Measurements from ENCODE around the gene PARD6G.

DNA sequence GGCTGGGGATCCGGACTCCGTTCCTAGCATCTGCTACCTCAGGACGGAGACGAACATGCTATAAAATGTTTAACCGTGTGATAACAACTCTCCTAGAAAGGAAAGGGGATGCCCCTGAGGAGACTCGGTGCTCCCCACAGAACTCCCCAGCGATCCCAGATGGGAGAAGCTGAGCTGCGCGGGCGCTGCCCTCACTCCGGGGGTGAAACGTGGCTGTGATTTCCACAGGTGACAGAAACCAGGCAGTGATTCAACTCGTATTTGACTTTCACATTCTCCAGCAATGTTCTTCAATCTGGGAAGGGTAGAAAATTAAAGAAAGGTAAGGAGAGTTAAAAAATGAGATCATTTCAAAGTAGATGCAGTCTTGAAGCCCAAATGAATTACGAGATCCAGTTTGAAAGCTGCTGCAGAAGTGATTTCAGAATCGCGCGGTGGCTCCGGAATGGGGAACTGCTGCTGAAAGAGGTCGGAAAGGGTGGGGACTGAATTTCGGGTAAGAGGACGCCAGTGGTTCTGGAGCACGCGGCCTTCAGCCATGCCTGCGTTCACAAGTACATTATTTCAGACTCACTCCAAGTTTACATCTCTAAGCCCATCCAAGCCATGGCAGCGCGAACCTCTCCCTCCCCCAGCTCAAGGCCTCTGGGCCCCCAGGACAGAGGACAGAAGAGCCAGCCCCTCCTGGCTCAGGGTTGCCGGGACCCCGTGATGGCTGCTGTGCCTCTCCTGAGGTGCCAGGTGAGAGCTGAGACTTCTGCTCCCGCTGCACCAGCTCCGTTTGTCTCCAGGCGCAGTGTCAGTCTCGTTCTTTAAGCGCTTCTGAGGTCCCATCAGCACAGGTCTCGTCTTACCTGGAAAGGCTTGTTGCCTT lies 98.8 kb downstream of the PARD6G start:
- TF ChIP-seq, protein P1, sequence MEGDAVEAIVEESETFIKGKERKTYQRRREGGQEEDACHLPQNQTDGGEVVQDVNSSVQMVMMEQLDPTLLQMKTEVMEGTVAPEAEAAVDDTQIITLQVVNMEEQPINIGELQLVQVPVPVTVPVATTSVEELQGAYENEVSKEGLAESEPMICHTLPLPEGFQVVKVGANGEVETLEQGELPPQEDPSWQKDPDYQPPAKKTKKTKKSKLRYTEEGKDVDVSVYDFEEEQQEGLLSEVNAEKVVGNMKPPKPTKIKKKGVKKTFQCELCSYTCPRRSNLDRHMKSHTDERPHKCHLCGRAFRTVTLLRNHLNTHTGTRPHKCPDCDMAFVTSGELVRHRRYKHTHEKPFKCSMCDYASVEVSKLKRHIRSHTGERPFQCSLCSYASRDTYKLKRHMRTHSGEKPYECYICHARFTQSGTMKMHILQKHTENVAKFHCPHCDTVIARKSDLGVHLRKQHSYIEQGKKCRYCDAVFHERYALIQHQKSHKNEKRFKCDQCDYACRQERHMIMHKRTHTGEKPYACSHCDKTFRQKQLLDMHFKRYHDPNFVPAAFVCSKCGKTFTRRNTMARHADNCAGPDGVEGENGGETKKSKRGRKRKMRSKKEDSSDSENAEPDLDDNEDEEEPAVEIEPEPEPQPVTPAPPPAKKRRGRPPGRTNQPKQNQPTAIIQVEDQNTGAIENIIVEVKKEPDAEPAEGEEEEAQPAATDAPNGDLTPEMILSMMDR (conservative IDR thresholded peaks at IDR 0.05; ENCODE audit: low read depth in 2 of 2) = no peak
- TF ChIP-seq POLR2AphosphoS5 (IDR thresholded peaks at IDR 0.05; ENCODE audit: low read depth) = no peak
- no peak for TF ChIP-seq EZH2 (IDR thresholded peaks at IDR 0.05; ENCODE audit: low read depth, unreplicated experiment)
- no peak for TF ChIP-seq EZH2phosphoT487 (IDR thresholded peaks at IDR 0.05; ENCODE audit: unreplicated experiment)
- TF ChIP-seq ZNF331 (CRISPR knock-in tag; IDR thresholded peaks at IDR 0.05; ENCODE audit: low read depth) = no peak
- TF ChIP-seq JUNB (IDR thresholded peaks at IDR 0.05; ENCODE audit: unreplicated experiment) = no peak
- TF ChIP-seq NANOG (IDR thresholded peaks at IDR 0.05; ENCODE audit: borderline replicate concordance) = no peak
- TF ChIP-seq, protein P2, sequence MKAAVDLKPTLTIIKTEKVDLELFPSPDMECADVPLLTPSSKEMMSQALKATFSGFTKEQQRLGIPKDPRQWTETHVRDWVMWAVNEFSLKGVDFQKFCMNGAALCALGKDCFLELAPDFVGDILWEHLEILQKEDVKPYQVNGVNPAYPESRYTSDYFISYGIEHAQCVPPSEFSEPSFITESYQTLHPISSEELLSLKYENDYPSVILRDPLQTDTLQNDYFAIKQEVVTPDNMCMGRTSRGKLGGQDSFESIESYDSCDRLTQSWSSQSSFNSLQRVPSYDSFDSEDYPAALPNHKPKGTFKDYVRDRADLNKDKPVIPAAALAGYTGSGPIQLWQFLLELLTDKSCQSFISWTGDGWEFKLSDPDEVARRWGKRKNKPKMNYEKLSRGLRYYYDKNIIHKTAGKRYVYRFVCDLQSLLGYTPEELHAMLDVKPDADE (IDR thresholded peaks at IDR 0.05) = no peak
- TF ChIP-seq, protein P3, sequence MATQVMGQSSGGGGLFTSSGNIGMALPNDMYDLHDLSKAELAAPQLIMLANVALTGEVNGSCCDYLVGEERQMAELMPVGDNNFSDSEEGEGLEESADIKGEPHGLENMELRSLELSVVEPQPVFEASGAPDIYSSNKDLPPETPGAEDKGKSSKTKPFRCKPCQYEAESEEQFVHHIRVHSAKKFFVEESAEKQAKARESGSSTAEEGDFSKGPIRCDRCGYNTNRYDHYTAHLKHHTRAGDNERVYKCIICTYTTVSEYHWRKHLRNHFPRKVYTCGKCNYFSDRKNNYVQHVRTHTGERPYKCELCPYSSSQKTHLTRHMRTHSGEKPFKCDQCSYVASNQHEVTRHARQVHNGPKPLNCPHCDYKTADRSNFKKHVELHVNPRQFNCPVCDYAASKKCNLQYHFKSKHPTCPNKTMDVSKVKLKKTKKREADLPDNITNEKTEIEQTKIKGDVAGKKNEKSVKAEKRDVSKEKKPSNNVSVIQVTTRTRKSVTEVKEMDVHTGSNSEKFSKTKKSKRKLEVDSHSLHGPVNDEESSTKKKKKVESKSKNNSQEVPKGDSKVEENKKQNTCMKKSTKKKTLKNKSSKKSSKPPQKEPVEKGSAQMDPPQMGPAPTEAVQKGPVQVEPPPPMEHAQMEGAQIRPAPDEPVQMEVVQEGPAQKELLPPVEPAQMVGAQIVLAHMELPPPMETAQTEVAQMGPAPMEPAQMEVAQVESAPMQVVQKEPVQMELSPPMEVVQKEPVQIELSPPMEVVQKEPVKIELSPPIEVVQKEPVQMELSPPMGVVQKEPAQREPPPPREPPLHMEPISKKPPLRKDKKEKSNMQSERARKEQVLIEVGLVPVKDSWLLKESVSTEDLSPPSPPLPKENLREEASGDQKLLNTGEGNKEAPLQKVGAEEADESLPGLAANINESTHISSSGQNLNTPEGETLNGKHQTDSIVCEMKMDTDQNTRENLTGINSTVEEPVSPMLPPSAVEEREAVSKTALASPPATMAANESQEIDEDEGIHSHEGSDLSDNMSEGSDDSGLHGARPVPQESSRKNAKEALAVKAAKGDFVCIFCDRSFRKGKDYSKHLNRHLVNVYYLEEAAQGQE (IDR thresholded peaks at IDR 0.05; ENCODE audit: unreplicated experiment) = no peak
- TF ChIP-seq ZNF114 (CRISPR knock-in tag; IDR thresholded peaks at IDR 0.05) = no peak
- TF ChIP-seq STAT1 (IDR thresholded peaks at IDR 0.05; ENCODE audit: unreplicated experiment) = no peak
- TF ChIP-seq CREB1 (CRISPR knock-in tag; IDR thresholded peaks at IDR 0.05; ENCODE audit: low read depth) = no peak
- TF ChIP-seq, protein P4, sequence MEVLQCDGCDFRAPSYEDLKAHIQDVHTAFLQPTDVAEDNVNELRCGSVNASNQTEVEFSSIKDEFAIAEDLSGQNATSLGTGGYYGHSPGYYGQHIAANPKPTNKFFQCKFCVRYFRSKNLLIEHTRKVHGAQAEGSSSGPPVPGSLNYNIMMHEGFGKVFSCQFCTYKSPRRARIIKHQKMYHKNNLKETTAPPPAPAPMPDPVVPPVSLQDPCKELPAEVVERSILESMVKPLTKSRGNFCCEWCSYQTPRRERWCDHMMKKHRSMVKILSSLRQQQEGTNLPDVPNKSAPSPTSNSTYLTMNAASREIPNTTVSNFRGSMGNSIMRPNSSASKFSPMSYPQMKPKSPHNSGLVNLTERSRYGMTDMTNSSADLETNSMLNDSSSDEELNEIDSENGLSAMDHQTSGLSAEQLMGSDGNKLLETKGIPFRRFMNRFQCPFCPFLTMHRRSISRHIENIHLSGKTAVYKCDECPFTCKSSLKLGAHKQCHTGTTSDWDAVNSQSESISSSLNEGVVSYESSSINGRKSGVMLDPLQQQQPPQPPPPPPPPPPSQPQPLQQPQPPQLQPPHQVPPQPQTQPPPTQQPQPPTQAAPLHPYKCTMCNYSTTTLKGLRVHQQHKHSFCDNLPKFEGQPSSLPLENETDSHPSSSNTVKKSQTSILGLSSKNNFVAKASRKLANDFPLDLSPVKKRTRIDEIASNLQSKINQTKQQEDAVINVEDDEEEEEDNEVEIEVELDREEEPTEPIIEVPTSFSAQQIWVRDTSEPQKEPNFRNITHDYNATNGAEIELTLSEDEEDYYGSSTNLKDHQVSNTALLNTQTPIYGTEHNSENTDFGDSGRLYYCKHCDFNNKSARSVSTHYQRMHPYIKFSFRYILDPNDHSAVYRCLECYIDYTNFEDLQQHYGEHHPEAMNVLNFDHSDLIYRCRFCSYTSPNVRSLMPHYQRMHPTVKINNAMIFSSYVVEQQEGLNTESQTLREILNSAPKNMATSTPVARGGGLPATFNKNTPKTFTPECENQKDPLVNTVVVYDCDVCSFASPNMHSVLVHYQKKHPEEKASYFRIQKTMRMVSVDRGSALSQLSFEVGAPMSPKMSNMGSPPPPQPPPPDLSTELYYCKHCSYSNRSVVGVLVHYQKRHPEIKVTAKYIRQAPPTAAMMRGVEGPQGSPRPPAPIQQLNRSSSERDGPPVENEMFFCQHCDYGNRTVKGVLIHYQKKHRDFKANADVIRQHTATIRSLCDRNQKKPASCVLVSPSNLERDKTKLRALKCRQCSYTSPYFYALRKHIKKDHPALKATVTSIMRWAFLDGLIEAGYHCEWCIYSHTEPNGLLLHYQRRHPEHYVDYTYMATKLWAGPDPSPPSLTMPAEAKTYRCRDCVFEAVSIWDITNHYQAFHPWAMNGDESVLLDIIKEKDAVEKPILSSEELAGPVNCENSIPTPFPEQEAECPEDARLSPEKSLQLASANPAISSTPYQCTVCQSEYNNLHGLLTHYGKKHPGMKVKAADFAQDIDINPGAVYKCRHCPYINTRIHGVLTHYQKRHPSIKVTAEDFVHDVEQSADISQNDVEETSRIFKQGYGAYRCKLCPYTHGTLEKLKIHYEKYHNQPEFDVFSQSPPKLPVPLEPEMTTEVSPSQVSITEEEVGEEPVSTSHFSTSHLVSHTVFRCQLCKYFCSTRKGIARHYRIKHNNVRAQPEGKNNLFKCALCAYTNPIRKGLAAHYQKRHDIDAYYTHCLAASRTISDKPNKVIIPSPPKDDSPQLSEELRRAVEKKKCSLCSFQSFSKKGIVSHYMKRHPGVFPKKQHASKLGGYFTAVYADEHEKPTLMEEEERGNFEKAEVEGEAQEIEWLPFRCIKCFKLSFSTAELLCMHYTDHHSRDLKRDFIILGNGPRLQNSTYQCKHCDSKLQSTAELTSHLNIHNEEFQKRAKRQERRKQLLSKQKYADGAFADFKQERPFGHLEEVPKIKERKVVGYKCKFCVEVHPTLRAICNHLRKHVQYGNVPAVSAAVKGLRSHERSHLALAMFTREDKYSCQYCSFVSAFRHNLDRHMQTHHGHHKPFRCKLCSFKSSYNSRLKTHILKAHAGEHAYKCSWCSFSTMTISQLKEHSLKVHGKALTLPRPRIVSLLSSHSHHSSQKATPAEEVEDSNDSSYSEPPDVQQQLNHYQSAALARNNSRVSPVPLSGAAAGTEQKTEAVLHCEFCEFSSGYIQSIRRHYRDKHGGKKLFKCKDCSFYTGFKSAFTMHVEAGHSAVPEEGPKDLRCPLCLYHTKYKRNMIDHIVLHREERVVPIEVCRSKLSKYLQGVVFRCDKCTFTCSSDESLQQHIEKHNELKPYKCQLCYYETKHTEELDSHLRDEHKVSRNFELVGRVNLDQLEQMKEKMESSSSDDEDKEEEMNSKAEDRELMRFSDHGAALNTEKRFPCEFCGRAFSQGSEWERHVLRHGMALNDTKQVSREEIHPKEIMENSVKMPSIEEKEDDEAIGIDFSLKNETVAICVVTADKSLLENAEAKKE (CRISPR knock-in tag; IDR thresholded peaks at IDR 0.05) = no peak
